Measurements from ENCODE around the gene NHSL1.

Gene NHSL1

GRCh38 chr6:138431256-138432062 is 67.8 kb downstream of the NHSL1 start:
- in situ Hi-C loops (cut with MboI; ENCODE audit: low sequenced_read_pairs) = loop anchor here (25.0 kb wide), 1 partner anchor 331 kb away; the partner anchor contains the start of gene CCDC28A

DNA sequence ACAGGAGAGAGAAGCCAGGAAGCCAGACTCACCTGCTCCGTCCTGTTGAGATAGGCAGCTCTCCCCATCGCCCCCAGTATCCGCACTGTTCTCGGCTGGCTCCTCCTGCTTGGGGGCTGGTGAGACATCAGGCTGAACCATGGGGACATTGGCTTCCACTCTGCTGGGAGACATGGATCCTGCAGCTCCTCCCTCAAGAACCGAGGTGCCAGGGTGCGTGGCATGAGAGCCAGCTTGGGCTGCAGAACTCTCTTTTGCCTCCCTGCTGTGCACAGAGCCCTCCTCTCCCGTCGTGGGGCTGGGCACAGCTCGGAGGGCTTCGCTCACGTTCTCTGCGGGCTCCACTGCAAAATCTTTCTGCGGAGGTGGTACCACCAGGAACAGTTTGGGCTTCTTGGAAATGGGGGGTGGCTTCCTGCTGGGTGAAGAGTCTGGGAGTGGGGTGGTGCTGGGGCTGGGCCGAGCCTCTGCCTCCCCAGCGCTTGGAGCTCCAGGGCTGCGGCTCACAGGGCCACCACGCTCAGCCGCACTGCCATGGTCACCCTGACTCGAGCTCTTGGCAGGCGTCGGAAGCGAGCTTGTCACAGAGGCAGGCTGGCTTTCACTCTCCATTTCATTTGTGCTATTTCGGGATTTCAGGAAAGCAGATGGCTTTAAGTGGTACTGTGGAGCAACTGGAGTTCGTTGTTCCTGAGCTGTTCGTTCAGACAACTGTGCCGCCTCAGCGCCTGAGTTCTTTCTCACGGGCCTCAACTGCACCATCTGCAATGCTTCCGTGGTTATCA is 68.7 kb downstream of the NHSL1 start:
- in situ Hi-C loops (cut with MboI; ENCODE audit: low sequenced_read_pairs) = loop anchor here (25.0 kb wide), 1 partner anchor 332 kb away; the partner anchor contains the start of gene CCDC28A

DNA sequence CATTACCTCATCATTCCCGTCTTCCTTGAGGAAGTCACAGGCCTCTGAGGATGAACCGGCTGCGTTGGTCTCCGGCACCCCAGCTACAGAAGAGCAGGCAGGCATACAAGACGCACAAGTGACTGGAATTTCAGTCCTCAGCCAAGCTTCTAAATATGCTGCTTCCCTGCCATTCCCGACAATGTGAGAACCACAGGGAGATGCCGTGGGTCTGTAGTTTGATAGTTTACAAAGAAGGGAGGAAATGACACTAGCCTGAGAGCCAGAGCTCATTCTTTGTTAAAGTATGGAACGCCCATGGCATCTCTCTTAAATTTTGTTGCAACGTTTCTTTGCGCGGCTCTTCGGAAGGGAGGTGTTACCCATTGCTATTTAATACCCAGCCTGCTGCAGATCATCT is 69.5 kb downstream of the NHSL1 start:
- in situ Hi-C loops (cut with MboI; ENCODE audit: low sequenced_read_pairs) = loop anchor here (25.0 kb wide), 1 partner anchor 333 kb away; the partner anchor contains the start of gene CCDC28A

DNA sequence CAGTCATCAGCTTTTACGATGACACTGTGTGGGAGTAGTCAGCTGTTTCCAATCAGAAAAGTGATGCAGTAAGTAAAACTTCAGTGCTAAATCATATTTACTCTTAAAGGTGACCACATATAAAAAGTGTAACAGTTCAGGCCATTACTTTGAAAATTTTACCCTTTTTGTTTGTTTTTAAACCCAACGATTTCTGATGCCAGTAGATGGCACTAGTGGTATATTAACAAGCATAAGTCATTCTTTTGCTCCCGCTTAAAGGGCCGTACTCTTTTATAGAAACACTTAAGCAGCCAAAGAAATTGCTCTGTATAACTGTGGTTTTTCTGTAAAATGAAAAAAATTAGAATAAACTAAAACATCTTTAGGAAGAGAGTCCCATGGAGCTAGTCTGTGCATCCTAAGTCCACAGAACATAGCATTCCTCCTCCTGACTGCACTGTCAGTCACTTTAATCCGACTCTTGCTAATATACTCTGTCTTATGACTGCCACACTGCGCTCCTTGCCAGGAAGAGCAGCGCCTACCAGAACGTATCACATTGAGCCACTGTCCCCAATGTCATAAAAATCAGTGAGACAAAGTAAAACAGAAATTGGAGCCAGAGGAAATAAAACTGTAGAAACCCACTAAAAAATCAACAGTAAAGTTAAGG is 70.2 kb downstream of the NHSL1 start:
- in situ Hi-C loops (cut with MboI; ENCODE audit: low sequenced_read_pairs) = loop anchor here (25.0 kb wide), 1 partner anchor 333 kb away; the partner anchor contains the start of gene CCDC28A

GRCh38 chr6:138427701-138428100 is 71.6 kb downstream of the NHSL1 start:
- in situ Hi-C loops (cut with MboI; ENCODE audit: low sequenced_read_pairs) = loop anchor here (25.0 kb wide), 1 partner anchor 335 kb away; the partner anchor contains the start of gene CCDC28A

DNA sequence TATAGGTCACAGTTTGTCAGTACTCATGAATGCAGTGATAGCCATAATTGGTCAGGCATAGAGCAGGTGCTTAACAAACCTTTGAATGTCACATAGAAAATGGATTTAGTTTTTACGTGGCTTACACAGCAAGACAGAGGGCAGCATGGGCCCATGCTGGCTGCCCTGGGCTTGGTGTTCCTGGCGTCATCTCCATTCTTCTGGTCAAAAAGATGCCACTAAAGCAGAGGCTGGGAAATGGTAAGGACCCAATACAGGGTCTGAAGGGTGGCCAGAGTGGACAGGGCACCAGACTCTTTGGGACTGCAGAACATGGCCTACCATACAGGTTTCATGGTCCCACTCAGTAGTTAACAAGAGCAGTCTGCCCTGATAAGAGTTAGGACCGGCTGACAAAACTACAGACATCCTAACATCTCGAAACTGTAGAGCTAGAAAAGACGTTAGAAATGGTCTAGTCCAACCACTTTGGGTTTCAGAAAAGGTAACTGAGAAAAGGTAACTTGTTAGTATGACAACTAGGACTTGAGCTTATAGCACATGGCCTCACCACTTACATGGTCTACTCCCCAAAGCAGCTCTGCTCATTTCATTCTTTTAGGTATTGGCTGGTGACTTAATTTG is 72.7 kb downstream of the NHSL1 start:
- in situ Hi-C loops (cut with MboI; ENCODE audit: low sequenced_read_pairs) = loop anchor here (25.0 kb wide), 1 partner anchor 336 kb away; the partner anchor contains the start of gene CCDC28A

- in situ Hi-C loops (cut with MboI; ENCODE audit: low sequenced_read_pairs) = loop anchor here (25.0 kb wide), 1 partner anchor 337 kb away; the partner anchor contains the start of gene CCDC28A
Observed at GRCh38 chr6:138425256-138425655, 74.0 kb downstream of the NHSL1 start.

GRCh38 chr6:138424004-138424904 is 75.0 kb downstream of the NHSL1 start:
- in situ Hi-C loops (cut with MboI; ENCODE audit: low sequenced_read_pairs) = no loop called here

DNA sequence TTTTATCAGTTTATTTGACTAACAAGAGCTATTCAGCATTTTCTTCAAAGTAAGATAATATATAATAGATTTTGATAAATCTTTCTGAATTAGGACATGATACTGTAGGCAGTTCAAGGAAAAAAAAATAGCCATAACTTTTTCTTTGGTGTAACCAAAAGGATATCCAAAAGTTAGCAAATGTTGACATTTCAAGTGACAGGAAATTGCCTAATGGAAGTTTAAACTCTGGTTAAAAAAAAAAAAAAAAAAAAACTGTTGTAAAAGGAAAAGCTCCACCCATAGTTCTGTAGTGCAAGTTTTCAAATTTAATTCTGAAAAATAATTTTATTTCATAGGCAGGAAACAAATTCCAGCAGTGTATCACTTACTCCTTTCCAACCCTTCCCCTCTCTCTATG is 76.4 kb downstream of the NHSL1 start:
- in situ Hi-C loops (cut with MboI; ENCODE audit: low sequenced_read_pairs) = no loop called here

DNA sequence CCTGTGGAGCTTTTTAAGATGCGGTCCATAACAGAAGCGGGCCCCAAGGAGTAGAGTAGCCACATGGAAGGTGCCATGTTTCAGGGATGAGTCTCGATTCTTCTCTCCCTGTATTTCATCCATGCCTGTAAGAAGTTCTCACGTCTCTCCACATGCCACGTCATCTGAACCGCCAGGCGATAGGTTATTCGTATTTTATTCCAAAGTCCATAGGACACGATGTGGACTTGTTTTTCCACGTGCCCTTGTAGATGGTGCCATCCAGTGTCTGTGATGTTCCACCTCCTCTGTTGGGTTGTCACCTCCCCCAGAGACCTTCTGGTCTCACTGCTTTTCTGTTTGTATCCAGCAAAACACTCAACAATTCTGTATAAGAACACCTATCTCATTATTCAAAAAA is 77.7 kb downstream of the NHSL1 start:
- in situ Hi-C loops (cut with MboI; ENCODE audit: low sequenced_read_pairs) = no loop called here

- in situ Hi-C loops (cut with MboI; ENCODE audit: low sequenced_read_pairs) = no loop called here
Observed at GRCh38 chr6:138421089-138421488, 78.2 kb downstream of the NHSL1 start.

DNA sequence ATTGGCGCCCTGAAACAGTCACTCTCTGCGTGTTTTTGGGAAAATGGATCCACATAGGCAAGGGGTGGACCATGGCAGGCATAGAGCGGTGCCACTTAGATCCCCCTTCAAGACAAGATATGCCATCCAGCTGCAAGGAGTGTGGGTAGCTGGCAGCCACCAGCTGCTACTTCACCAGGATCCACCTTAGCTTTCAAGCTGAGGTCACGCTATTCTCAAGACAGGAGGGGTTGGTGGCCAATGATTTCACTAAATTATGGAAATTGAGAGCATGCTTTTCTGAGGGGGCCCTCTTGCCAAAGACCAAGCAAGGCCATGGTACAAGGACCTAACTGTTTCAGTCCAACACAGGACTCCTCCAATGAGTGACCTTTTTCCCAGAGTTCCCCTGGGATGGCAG is 78.9 kb downstream of the NHSL1 start:
- in situ Hi-C loops (cut with MboI; ENCODE audit: low sequenced_read_pairs) = no loop called here

DNA sequence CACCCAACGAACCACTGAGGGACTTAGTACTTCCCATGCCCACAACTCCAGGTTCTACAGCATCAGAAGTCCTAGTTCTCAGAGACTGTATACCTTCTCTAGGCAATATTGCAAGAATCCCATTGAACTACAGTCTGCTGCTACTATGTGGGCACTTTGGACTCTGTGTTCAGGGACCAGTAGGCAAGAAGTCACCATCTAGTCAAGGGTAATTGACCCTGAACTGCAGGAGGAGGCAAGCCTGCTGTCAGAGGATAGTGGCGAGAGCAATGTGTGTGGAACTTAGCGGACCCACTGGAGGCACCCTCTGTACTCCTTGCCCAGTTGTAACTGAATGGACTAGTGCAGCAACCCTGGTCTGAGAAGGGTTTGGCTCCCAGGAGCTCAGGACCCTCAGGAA is 79.5 kb downstream of the NHSL1 start:
- in situ Hi-C loops (cut with MboI; ENCODE audit: low sequenced_read_pairs) = no loop called here

DNA sequence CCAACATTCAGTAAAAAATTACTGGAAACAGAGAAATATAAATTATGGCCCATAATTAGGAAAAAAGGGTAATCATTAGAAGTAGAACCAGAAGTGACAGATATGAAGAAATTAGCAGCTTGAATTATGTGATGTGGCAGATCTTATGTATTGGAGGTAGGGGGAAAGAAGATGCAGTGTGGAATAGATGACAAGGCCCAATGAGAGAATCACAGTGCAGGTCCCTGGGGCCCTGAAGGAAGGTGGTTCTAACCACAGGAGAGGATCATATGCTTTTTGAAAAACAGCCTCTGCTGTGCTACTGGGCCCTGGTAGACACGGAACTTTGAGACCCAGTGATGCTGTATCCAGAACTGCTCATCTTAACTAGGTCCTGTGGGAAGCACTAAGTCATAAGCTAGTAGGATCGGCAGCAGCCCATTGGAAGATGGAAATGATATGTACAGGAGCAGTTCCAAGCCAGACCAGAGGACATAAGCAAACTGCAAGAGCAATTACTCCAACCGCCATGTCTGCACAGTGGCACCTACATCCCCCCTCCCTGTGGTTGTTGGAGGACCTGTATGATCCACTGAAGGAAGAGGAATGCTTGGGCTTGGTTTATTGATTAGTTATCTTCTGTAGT is 81.1 kb downstream of the NHSL1 start:
- in situ Hi-C loops (cut with MboI; ENCODE audit: low sequenced_read_pairs) = no loop called here

DNA sequence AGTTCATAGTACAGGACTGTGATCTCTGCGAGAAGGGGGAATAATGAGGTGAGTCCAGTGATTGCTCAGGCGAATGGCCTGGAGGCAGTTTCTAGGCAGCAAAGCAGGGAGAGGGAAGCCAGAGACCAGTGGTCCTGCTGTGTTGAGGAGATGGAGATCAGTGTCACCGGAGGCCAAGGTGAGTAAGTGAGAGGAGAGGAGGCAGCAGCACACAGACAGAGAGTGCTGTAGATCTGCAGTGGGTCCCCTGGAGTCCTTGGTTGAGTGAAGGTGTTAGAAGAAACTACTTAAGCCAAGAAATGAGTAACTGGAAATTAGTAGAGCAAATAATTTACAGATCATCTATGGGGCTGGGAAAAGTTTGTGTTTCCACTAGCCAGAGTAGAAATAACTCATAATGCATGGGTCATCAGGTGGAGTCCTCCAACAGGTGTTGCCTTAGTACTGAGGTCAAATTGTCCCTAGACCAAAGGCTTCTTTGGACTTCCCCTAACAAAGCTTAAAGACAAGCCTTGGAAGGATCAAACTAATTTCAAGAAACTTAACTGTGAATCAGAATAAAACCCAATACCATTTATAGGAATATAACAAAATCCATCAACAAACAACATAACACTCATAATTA is 81.7 kb downstream of the NHSL1 start:
- in situ Hi-C loops (cut with MboI; ENCODE audit: low sequenced_read_pairs) = no loop called here

DNA sequence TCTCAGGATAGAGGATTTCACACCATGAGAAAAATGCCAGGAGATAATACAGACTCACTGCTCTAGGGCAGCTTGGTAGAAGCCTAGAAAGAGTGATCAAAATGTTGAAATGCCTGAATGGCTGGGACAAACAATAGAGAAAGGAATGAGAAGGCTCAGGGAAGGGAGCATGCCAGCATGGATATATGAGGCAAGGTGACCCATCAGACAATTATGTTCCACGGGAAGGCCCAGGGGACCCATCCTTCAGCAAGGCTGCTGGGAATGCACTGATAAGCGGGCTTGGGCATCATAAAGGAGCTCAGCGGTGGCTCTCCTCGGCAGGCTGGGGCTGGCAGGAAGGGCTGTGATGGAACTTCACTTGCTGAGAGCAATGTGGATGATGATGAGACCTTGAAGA is 83.1 kb downstream of the NHSL1 start:
- in situ Hi-C loops (cut with MboI; ENCODE audit: low sequenced_read_pairs) = no loop called here

- in situ Hi-C loops (cut with MboI; ENCODE audit: low sequenced_read_pairs) = no loop called here
Observed at GRCh38 chr6:138415125-138415524, 84.2 kb downstream of the NHSL1 start.

DNA sequence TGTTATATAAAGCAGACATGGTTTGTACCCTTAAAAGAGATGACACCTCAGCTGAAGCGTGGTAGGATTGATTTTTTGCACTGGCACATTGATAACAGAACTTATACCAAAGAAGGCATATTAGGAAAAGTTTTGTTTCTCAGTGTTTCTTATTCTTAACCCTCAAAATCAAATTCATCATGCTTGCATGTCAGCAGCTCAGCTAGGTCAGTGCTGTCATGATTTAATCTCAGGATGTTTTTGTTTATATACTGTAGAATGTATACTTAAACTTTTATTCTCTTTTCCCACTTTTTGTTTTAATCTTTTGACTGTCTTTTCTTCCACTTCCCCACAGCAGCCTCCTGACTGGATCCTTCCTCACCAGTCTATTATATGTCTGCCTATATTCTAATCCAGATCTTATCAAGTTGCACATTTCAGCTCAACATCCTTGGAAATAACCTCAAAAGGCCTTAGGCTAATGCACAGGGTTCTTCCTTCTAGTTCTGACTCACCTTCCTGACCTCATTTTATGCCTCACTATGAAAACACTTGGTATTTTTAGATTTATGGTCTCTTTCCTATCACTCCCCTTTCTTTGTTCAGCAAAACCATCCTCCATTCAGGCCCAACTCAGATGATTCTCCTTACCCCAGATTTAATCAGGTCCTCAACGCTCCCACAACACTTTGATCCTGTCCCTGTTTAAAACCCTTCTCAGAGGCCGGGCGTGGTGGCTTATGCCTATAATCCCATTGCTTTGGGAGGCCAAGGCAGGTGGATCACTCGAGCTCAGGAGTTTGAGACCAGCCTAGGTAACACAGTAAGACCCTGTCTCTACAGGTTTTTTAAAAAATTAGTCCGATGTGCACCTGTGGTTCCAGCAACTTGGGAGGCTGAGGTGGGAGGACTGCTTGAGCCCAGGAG is 88.1 kb downstream of the NHSL1 start:
- in situ Hi-C loops (cut with MboI; ENCODE audit: low sequenced_read_pairs) = no loop called here
